NCI-H187 (cell line): Measurements from ENCODE around the gene PPP1R17.

Experiments
- DNase-seq, 2 experiments: peaks; one replicate each; lab custom pipeline; 2025; lab: John Stamatoyannopoulos, UW

The PPP1R17 gene

GRCh38 chr7:31687024-31687748 lies at the start of gene PPP1R17:
PPP1R17 (plus strand) TSS chr7:31687215; CDS start chr7:31692442, 5,227 bp downstream.
- no peak for DNase-seq

- no peak for DNase-seq
These were observed 46.6 kb upstream of the PPP1R17 start for GRCh38 chr7:31640381-31640780.

GRCh38 chr7:31642681-31643115 lies 44.3 kb upstream of the PPP1R17 start:
- no peak for DNase-seq

GRCh38 chr7:31646942-31647341 lies 40.1 kb upstream of the PPP1R17 start:
- no peak for DNase-seq

- DNase-seq, result no peak
These were observed 39.5 kb upstream of the PPP1R17 start for GRCh38 chr7:31647511-31647910.

- no peak for DNase-seq
These were observed 38.7 kb upstream of the PPP1R17 start for GRCh38 chr7:31648288-31648687.

- no peak for DNase-seq
These were observed 38.1 kb upstream of the PPP1R17 start for GRCh38 chr7:31648880-31649279.

GRCh38 chr7:31651234-31652062 lies 35.6 kb upstream of the PPP1R17 start:
- no peak for DNase-seq

GRCh38 chr7:31652063-31652326 lies 35.0 kb upstream of the PPP1R17 start:
- no peak for DNase-seq

- DNase-seq, result no peak
These were observed 23.9 kb upstream of the PPP1R17 start for GRCh38 chr7:31663072-31663471.

GRCh38 chr7:31664890-31665289 lies 22.1 kb upstream of the PPP1R17 start:
- DNase-seq, result no peak

GRCh38 chr7:31665546-31665945 lies 21.5 kb upstream of the PPP1R17 start:
- DNase-seq, result no peak

GRCh38 chr7:31669461-31669860 lies 17.6 kb upstream of the PPP1R17 start:
- no peak for DNase-seq

- no peak for DNase-seq
These were observed 7.3 kb upstream of the PPP1R17 start for GRCh38 chr7:31679574-31680305.

GRCh38 chr7:31683445-31684225 lies 3.4 kb upstream of the PPP1R17 start:
- no peak for DNase-seq

GRCh38 chr7:31688372-31688771 lies 1.4 kb downstream of the PPP1R17 start:
- DNase-seq, result no peak

- no peak for DNase-seq
These were observed 2.0 kb downstream of the PPP1R17 start for GRCh38 chr7:31688996-31689395.

- DNase-seq, result no peak
These were observed 3.9 kb downstream of the PPP1R17 start for GRCh38 chr7:31690935-31691334.

GRCh38 chr7:31692451-31692850 lies 5.4 kb downstream of the PPP1R17 start:
- no peak for DNase-seq

GRCh38 chr7:31692871-31693270 lies 5.9 kb downstream of the PPP1R17 start:
- DNase-seq, result no peak

- no peak for DNase-seq
These were observed 9.0 kb downstream of the PPP1R17 start for GRCh38 chr7:31695859-31696614.
